Fibroblast of lung (primary cell): Measurements from ENCODE around the gene KCND3.

Experiments used
- CTCF ChIP-seq, 2 donors: IDR thresholded peaks in 1 of 2; conservative IDR thresholded peaks in 1 of 2; 1 replicate in 1 of 2; 2 replicates in 1 of 2; pipeline ENCODE4 v1.5.1; 2011 to 2012; ENCODE audit warnings: low read length in 2 of 2, control low read depth in 1 of 2, inconsistent platforms in 1 of 2, low read depth in 1 of 2, mild to moderate bottlenecking in 1 of 2
- EZH2 ChIP-seq: IDR thresholded peaks from 2 replicates; pipeline ENCODE4 v1.5.1; 2012; ENCODE audit warnings: low read length, control low read depth, mild to moderate bottlenecking; ENCODE audit errors: missing control alignments

DNA sequence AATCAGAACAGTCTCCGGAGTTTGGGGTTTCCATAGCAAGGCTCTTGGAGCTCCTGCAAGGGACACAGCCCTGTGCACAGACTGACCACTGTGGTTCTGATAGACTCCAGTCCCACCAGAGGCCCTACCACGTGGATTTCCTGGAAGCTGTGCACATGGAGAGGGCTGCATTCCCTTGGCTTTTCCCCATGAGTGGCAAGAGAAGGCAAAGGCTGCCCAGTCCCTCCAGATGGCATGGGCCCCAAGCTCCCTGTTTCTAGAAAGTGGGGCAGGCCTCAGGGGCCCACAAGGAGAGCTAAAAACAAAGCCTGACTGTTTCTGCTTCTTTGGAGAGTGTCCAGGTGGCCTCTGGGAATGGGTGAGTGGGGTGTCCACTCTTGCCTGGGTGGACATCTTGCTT lies 146.3 kb downstream of the KCND3 start:
- TF ChIP-seq CTCF (conservative IDR thresholded peaks at IDR 0.05 in 1 of 2, IDR thresholded peaks at IDR 0.05 in 1 of 2; ENCODE audit: low read depth in 1 of 2, low read length in 2 of 2) (no peak), EZH2 (no peak)
